ENCODE data around the gene EFCAB5.
"Not testable (repeated sequence)": the region's sequence is repeated elsewhere in the genome, so short reads cannot be mapped to it uniquely, and the experiment has no call there.

EFCAB5 gene

DNA sequence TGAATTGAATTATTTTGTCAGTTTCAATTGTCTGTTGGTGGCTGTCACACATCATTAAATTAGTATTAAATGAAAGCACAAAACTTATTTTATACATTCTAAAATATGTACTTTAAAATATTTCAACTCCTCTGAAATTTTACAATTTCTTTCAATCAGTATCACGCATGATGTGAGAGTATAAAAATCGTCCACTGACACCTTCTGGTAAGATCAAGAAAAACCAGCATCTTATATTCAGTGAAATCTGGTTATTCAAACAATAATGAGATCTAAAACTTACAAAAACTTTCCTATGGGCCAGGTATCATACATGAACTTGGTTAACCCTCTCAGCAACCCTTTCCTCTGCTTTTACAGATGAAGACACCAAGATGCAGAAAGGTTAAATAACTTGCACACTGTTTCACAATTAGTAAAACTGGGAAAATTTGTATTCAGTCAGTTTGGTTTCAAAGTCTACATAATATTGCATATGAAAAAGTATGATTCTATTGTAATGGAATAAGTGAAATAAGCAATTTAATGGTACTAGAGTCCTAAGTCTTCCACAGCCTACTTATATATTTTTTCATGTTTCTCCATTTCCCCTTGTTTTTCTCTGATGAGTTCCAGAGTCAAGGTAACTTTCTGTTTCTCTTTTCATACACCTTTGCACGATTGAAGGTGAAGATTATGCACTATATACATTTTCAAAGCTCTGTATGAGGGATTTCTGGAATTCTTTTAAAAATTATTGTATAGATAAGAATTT is 58.7 kb downstream of the EFCAB5 start:
- no peaks in the 10 kb centered on the region for H3K9me3 ChIP-seq
- no peak overlapping the region for H3K9ac ChIP-seq
- no peaks in the 10 kb centered on the region for H3K27me3 ChIP-seq
- TF ChIP-seq Cebpa-rat (IDR thresholded peaks at IDR 0.05): no peak
- no peak overlapping the region for H3K4me3 ChIP-seq
- no peaks in the 10 kb centered on the region for H4K20me1 ChIP-seq
- no peaks in the 10 kb centered on the region for H3K36me3 ChIP-seq
- H3K4me2 ChIP-seq: no peak overlapping the region
- H3K27ac ChIP-seq: no peak overlapping the region
- H3K4me1 ChIP-seq: no peaks in the 10 kb centered on the region

DNA sequence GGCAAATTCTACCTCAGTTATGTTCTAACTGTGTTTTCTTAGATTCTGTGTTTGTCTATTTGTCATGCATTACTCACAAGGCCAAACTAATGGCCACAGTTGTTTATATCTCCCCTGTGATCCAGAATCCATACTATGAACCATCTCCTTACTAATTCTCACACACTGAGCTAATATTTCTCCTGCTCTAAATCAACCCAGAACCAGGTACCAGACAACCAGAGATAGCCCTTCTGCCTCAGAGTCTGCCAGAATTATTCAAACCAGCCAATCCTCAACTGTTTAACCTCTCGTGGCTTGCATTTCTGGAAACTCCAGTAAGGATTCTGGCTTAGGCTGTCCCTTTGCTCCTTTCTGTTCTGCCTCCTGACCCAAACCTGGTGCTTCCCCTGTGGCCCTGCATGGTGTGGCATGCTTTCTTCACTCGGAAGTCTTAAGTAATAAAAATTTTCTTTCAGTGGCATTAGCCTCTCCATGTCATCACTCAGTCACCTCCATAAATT is 59.4 kb downstream of the EFCAB5 start:
- H3K9ac ChIP-seq: no peak overlapping the region
- H3K36me3 ChIP-seq: no peaks in the 10 kb centered on the region
- no peak for TF ChIP-seq Cebpa-rat (IDR thresholded peaks at IDR 0.05)
- no peak overlapping the region for H3K4me2 ChIP-seq
- H3K4me3 ChIP-seq: no peak overlapping the region
- no peaks in the 10 kb centered on the region for H4K20me1 ChIP-seq
- H3K4me1 ChIP-seq: no peaks in the 10 kb centered on the region
- no peaks in the 10 kb centered on the region for H3K27me3 ChIP-seq
- H3K27ac ChIP-seq: no peak overlapping the region
- H3K9me3 ChIP-seq: no peaks in the 10 kb centered on the region

DNA sequence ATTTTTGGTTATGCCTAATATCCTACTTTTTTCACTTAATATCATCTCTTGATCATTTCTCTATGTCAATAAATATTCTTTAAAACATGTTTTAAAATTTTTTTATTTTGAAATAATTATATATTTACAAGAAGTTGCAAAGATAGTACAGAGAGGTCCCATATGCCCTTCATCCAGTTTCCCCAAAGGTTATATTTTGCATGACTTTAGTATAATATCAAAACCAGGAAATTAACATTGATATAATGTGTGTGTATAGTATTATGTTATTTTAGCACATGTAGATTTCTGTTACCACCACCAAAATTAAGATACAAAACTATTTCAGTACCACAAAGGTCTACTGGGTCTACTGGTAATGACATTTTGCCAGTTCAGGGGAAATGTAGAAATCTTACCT is 60.7 kb downstream of the EFCAB5 start:
- Histone ChIP-seq H3K9ac (no peak overlapping the region), H3K4me2 (no peak overlapping the region), H3K27ac (no peak overlapping the region), H3K27me3 (no peaks in the 10 kb centered on the region), H4K20me1 (no peaks in the 10 kb centered on the region), H3K4me1 (no peaks in the 10 kb centered on the region), H3K9me3 (no peaks in the 10 kb centered on the region), H3K4me3 (no peak overlapping the region), H3K36me3 (no peaks in the 10 kb centered on the region)
- TF ChIP-seq Cebpa-rat (IDR thresholded peaks at IDR 0.05): no peak

DNA sequence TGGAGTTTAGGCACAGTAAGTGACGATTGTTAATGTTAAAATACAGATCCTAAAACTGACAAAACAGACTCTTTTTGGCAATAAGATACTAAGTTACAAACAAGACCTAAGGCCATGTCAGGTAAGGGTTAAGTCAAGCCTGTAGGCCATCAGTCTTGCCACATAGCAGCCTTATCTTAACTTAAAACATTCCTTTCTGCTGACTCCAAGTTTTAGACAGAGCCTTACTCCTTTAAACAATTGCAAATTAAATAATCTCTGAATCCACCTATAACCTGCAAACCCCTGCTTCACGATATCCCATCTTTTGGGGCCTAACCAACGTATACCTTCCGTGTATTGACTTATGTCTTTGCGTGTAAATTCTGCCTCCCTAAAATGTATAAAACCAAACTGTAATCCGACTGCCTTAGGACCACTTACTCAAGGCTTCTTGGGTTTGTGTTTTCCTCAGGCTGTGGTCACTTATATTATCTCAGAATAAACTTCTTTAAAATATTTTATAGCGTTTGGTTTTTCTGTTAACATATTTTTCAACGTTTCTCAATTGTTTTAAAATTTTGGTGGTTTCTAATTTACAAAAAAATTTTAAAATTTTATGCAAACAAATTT is 64.4 kb downstream of the EFCAB5 start:
- Histone ChIP-seq H3K27ac (no peak overlapping the region), H3K9ac (no peak overlapping the region), H3K4me2 (no peak overlapping the region), H3K9me3 (no peaks in the 10 kb centered on the region), H3K36me3 (no peaks in the 10 kb centered on the region), H3K27me3 (no peaks in the 10 kb centered on the region), H4K20me1 (no peaks in the 10 kb centered on the region), H3K4me1 (no peaks in the 10 kb centered on the region), H3K4me3 (no peak overlapping the region)
- no peak for TF ChIP-seq Cebpa-rat (IDR thresholded peaks at IDR 0.05)

DNA sequence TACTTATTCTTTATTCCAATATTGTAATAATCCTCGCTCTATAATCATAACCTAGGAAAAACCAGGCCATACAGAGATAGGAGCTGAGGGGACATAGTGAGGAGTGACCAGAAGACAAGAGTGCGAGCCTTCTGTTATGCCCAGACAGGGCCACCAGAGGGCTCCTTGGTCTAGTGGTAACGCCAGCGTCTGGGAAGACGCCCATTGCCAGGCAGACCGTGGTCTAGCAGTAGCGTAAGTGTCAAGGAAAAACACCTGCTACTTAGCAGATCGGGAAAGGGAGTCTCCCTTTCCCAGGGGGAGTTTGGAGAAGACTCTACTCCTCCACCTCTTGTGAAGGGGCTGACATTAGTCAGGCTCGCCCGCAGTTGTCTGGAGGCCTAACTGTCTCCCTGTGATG is 70.5 kb downstream of the EFCAB5 start:
- H3K9ac ChIP-seq, H3K36me3 ChIP-seq, H3K27ac ChIP-seq, H3K4me1 ChIP-seq, H3K27me3 ChIP-seq, H3K4me2 ChIP-seq, H4K20me1 ChIP-seq, H3K4me3 ChIP-seq: not testable (repeated sequence)
- peaks cover 15% of the 10 kb centered on the region for H3K9me3 ChIP-seq

DNA sequence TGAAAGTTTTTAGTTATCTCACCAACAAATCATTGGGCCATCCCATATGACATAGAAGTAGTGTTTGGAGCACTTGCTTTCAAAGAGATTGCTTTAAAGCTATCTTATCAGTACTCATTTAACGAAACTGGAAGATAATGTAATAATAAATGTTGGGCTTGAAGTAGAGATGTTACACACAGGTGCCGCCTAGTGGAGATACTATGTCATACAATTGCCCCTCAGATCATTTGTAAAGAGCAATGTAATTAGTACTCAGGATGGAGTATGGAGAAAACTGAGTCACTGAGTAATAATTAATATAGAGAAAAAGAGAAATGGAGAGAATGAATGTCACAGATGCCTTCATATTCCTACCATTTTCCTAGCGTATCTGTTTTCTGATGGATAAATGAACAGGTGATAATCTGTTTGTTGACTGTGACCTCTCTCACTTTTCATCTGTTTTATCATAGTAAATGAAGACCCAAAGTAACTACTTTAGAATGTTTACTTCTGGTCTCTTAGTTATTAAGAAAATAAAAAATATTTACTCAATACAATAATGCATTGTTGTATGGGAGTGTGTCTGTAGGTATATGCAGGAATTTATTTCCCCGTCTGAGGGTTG is 80.4 kb downstream of the EFCAB5 start:
- H3K4me2 ChIP-seq: no peak overlapping the region
- H4K20me1 ChIP-seq: no peaks in the 10 kb centered on the region
- no peak overlapping the region for H3K9ac ChIP-seq
- TF ChIP-seq Cebpa-rat (IDR thresholded peaks at IDR 0.05): no peak
- no peak overlapping the region for H3K4me3 ChIP-seq
- no peaks in the 10 kb centered on the region for H3K4me1 ChIP-seq
- H3K36me3 ChIP-seq: no peaks in the 10 kb centered on the region
- H3K27ac ChIP-seq: no peak overlapping the region
- no peaks in the 10 kb centered on the region for H3K9me3 ChIP-seq
- H3K27me3 ChIP-seq: no peaks in the 10 kb centered on the region

DNA sequence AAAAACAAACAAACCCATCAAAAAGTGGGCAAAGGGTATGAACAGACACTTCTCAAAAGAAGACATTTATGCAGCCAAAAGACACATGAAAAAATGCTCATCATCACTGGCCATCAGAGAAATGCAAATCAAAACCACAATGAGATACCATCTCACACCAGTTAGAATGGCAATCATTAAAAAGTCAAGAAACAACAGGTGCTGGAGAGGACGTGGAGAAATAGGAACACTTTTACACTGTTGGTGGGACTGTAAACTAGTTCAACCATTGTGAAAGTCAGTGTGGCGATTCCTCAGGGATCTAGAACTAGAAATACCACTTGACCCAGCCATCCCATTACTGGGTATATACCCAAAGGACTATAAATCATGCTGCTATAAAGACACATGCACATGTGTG is 83.9 kb downstream of the EFCAB5 start:
- H3K27me3 ChIP-seq, H3K9me3 ChIP-seq, H3K4me2 ChIP-seq, H3K9ac ChIP-seq, H3K4me1 ChIP-seq, H3K27ac ChIP-seq, H3K4me3 ChIP-seq, H3K36me3 ChIP-seq, H4K20me1 ChIP-seq: not testable (repeated sequence)

DNA sequence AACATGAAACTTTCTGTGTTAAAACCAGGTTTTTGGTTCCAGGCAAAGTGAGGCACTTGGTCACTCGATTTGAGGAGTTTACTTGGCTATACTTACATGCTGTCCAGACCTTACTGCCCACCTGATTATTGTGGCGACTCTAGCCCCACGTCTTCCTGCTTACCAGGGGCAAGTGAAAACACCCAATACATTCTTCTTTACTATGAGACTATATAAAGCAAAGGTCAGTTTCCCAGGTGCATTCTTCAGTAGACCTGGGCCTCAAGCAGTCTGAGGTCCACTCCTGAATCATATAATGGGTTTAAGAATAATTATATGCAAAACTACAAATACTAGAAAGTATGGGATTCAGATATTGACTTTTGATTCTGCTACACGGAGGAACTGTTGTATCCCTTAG is 86.2 kb downstream of the EFCAB5 start:
- no peaks in the 10 kb centered on the region for H3K9me3 ChIP-seq

DNA sequence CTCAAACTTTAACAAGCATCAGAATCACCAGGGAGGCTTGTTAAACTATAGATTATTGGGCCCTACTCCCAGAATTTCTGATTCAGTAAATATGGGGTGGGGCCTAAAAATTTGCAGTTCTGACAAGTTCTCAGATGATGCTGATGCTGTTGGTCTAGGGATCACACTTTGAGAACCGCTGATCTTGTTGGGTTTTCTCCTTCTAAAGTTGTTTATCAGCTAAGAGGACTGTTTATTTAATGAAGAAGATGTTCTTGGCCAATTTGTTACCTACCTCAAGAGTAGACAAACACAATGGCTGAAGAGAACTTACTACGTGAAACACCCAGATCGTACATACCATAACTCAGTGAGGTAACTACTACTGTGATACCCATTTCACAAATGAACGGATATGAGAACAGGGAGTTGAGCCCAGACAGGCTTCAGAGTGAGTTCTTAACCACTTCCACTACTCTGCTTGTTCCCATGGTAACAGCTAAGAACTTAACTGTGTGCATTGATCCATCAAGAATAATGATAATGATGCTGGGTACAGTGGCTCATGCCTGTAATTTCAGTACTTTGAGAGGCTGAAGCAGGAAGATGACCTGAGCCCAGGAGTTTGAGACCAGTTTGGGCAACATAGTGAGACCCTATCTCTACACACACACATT is 89.9 kb downstream of the EFCAB5 start:
- Histone ChIP-seq H3K9me3 (no peaks in the 10 kb centered on the region), H3K27me3 (no peaks in the 10 kb centered on the region), H3K4me3 (no peak overlapping the region), H3K4me2 (no peak overlapping the region), H3K27ac (no peak overlapping the region), H3K36me3 (no peaks in the 10 kb centered on the region), H3K9ac (no peak overlapping the region), H4K20me1 (no peaks in the 10 kb centered on the region), H3K4me1 (no peaks in the 10 kb centered on the region)
- TF ChIP-seq Cebpa-rat (IDR thresholded peaks at IDR 0.05): no peak

More for the DNA sequence above, 86.2 kb downstream of the EFCAB5 start:
- H3K27ac ChIP-seq: no peak overlapping the region
- no peaks in the 10 kb centered on the region for H3K4me1 ChIP-seq
- no peaks in the 10 kb centered on the region for H4K20me1 ChIP-seq
- no peak for TF ChIP-seq Cebpa-rat (IDR thresholded peaks at IDR 0.05)
- H3K36me3 ChIP-seq: no peaks in the 10 kb centered on the region
- no peak overlapping the region for H3K9ac ChIP-seq
- no peak overlapping the region for H3K4me3 ChIP-seq
- no peaks in the 10 kb centered on the region for H3K27me3 ChIP-seq
- no peak overlapping the region for H3K4me2 ChIP-seq

DNA sequence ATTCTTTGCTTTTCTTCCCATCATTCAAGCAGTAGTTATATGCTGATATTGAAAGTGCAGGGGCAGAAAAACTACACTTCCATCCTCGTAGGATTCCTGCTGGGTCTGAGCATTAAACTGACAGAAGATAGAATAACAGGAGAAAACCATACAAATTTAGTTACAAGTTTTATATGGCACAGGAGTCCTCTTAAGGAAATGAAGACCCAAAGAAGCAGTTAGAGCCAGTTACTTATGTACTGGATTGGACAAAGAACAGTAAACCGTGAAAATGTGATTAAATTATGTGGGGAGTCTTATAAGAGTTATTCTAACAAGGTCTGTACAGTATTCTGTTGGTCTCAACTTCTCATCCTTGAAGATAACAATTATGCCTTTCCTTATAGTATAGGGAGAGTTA is 93.9 kb downstream of the EFCAB5 start:
- TF ChIP-seq Cebpa-rat (IDR thresholded peaks at IDR 0.05): no peak
- Histone ChIP-seq H3K27me3 (no peaks in the 10 kb centered on the region), H4K20me1 (no peaks in the 10 kb centered on the region), H3K4me1 (peaks cover 2% of the 10 kb centered on the region; the same call in 1 of the 2 replicates), H3K4me2 (no peak overlapping the region), H3K9me3 (peaks cover 16% of the 10 kb centered on the region), H3K27ac (no peak overlapping the region), H3K36me3 (no peaks in the 10 kb centered on the region), H3K9ac (no peak overlapping the region), H3K4me3 (no peak overlapping the region)

DNA sequence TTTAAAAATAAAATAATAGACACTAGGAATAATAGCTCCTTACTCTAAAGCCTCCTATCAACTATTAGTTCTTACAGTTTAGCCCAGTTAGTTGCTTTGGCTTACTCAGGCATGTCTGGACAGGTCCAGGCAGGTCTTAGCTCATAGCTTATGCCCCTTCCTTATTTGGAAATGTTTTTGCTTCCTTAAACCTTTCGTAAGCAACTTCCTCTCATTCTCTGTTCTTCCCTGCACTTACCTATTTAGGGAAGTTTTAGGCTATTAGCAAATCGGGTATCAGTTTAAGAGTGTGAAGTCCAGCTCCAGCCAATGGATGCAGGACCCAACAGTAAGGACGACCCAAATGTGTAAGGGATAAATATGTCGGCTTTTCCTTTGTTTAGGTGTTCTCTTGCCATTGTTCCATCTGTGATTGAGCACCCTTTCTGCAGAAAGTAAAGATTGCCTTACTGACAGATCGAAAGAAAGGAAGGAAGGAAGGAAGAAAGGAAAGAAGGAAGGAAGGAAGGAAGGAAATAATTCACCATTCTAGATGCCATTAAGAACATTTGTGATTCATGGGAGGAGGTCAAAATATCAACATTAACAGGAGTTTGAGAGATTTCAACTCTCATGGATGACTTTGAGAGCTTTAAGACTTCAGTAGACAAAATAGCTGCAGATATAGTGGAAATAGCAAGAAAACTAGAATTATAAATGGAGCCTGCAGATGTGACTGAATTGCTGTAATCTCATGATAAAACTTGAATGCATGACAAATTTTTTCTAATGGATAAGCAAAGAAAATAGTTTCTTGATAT is 99.5 kb downstream of the EFCAB5 start:
- H3K27me3 ChIP-seq, H3K27ac ChIP-seq, H3K4me2 ChIP-seq: not testable (repeated sequence)

More for the DNA sequence above, 99.5 kb downstream of the EFCAB5 start:
- Histone ChIP-seq H3K4me1 (peaks cover 11% of the 10 kb centered on the region; the same call in 1 of the 2 replicates), H3K9me3 (peaks cover 34% of the 10 kb centered on the region)
- not testable (repeated sequence) for H4K20me1 ChIP-seq, H3K9ac ChIP-seq, H3K4me3 ChIP-seq, H3K36me3 ChIP-seq
